GM19193 (cell line): ENCODE results near the gene MAOB.

ENCODE experiments used
- POLR2A ChIP-seq: IDR thresholded peaks from 4 replicates; pipeline ENCODE4 v1.6.1; 2011; ENCODE audit not compliant: insufficient read depth, insufficient read length; ENCODE audit errors: extremely low read depth

MAOB gene

GRCh38 chrX:43868791-43869190 lies 13.5 kb downstream of the MAOB start:
- TF ChIP-seq POLR2A, result no peak

DNA sequence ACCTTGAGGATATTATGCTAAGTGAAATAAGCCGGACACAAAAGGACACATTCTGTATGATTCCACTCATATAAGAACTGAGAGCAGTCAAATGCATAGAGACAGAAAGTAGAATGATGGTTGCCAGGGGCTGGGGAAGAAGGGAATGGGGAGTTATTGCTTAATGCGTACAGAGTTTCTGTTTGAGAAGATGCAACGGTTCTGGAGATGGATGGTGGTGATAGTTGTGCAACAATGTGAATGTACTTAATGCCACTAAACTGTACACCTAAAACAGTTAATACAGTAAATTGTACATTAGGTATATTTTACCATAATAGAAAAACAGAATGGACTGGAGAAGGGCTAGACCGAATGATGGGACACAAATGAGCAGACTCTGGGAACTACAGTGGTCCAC lies 15.8 kb downstream of the MAOB start:
- no peak for TF ChIP-seq POLR2A

- no peak for TF ChIP-seq POLR2A
Observed at GRCh38 chrX:43865791-43866190, 16.5 kb downstream of the MAOB start.

DNA sequence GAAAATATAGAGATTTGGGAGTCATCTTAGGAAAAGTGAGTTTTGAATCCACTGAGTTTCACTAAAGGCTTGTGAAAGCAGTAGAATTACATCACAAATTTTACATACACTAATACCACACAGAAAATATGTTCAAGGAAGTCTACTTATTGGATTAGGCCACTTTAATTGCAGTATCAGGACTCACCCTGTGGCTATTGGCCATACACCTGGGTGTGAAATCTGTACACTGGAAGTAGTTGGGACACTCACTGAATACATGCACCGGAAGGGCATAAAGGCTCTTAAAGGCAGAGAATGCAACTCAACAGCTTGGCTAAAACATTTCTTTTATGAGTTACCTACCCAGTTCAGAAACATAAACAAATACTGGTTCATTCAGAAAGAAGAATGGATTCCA lies 19.8 kb downstream of the MAOB start:
- TF ChIP-seq POLR2A, result no peak

DNA sequence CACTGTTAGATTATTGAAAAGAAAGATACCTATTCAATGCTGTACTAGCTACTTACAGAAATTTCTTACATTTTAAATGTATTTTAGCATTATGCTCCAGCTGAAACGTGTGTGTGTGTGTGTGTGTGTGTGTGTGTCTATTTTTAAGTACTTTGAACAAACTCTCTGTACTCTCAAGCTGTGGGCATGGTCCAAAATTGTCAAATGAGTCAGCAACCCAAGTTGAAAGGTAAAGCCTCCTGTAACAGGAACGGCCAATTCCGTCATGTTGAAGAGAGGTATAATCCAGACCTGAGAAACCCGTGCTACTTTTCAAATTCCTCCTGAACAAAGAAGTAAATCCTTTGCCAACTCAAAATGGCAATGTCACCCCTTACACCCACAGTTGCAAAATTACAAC lies 20.5 kb downstream of the MAOB start:
- TF ChIP-seq POLR2A, result no peak

GRCh38 chrX:43860646-43861370 lies 21.4 kb downstream of the MAOB start:
- no peak for TF ChIP-seq POLR2A

DNA sequence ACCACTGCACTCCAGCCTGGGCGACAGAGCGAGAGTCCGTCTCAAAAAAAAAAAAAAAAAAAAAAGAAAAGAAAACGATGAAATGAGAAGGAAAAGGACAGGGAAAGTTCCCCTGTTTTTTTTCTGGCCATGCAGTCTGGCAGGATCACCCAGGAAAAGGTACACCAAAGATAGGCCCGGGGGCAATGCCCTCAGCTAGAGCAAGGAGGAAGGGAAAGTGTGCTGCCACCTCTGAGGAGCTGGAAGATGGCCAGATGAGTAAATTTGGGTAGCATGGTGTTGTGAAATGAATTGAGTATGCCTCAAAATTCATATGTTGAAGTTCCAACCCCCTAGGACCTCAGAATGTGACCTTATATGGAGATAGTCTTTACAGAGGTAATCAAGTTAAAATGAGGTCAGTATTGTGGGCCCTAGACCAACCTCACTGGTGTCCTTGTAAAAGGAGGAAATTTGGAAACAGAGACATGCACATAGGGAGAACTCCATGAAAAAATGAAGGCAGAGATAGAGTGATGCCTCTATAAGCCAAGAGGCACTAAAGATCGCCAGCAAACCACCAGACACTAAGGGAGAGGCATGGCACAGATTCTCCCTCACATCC lies 28.9 kb downstream of the MAOB start:
- no peak for TF ChIP-seq POLR2A

GRCh38 chrX:43850629-43851028 lies 31.6 kb downstream of the MAOB start:
- TF ChIP-seq POLR2A, result no peak

DNA sequence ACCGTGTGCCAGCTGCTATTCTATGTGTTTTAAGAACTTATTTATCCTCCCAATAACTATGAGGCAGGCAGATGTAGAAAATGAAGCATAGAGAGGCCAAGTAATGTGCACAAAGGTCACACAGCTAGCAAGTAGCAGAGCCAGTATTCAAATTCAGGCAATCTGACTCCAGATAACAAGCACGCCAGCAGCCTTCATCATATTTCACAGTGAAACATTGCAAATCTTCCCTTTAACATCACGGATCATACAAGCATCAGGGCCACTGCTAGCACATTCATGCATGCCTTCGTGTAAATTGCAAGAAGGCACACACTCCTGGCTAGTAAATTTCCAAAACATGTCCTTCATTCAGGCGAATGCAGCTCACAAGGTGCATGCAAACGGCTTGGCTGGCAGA lies 33.1 kb downstream of the MAOB start:
- TF ChIP-seq POLR2A, result no peak

DNA sequence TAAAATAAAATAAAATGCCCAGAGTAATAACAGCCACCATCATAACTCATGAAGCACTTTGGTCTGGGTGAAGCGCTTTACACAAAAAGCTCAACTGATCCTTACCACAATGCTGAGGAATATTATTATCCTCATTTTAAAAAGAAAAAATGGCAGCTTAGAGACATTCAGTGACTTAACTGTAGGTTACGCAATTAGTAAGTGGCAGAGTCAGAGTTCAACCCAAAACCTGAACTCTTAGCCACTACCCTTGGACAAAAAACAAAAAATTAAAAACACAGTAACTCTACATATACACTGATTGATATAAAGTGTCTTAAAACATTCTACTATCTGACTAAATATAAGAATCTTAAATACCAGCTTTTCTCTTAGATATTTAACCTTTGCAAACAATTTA lies 34.9 kb downstream of the MAOB start:
- no peak for TF ChIP-seq POLR2A

DNA sequence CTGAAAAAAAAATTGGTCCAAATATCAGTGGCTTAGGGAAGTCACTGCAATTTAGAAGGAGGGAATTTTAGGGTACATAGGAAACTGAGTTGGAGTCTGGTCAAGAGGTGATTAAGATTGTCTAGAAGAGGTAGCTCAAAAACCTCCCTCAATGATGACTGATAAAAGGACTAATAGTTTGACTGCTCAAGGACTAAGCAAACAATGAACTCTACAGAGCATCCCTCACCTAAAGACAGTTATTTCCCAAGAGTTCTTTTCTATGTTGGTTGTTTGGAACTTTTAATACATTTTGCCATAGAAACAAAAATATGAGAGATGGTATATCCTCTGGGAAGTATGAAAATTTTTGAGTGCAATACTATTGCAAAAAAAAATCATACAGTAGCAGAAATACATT lies 35.7 kb downstream of the MAOB start:
- TF ChIP-seq POLR2A, result no peak

DNA sequence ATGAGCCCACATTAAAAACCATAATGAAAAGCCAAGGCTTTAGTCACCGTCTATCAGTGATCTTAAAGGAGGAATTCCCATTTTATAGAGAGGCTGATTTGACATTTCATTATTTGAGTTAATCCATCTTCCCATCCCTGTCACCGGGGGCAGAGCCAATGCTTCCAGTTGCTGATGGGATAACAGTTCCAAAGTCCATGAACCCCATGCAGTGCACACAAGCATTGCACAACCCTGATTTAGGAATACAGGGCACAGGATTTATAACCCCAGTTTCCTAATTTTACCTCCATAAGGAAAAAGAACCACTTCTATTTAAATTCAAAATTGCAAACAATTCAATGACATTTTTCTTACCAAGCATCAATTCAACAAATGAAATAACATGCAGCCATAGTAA lies 36.5 kb downstream of the MAOB start:
- TF ChIP-seq POLR2A, result no peak

GRCh38 chrX:43840265-43840664 lies 42.0 kb downstream of the MAOB start:
- TF ChIP-seq POLR2A, result no peak

DNA sequence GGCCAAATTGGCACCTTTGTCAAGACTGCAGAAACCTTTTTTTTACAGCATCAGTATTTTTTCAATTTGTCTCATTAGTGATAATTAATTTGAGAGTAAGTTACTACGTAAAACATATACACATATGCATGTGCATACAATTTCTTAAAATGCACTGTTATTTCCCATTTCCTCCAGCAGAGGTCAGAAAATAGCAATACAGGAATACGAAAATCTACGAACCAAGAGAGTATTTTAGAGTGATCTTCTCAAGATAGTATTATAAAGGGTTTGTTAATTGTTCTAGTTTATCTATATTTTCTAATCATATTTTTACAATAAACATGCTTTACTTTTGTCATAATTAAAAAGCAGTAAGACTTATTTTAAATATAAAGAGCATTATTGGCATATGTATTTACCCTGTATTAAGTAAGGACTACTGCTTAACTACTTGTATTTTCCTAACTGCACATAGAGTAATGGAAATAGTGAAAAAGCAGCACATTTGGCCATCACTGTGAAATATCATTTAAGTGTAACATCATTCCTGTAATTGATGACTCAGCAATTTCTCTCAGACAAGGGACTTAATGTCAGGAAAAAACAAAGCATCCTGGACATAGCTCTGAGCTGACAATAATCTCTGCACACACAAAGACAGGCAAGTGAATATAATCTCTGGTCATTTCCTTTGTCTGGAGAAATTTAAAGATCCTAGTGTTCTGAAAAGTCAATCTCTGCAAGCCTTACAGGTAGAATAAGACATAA lies 45.6 kb downstream of the MAOB start:
- no peak for TF ChIP-seq POLR2A

- no peak for TF ChIP-seq POLR2A
Observed at GRCh38 chrX:43835559-43835958, 46.7 kb downstream of the MAOB start.

GRCh38 chrX:43827791-43828190 lies 54.5 kb downstream of the MAOB start:
- no peak for TF ChIP-seq POLR2A

- no peak for TF ChIP-seq POLR2A
Observed at GRCh38 chrX:43822014-43822413, 60.2 kb downstream of the MAOB start.

GRCh38 chrX:43817444-43817843 lies 64.8 kb downstream of the MAOB start:
- no peak for TF ChIP-seq POLR2A
